HG03442 (cell line): Measurements from ENCODE around the gene POLR1E.
A peak's percentile ranks its signal among the peaks of the same experiment; 100 is the strongest.
"Not testable (repeated sequence)": the region's sequence is repeated elsewhere in the genome, so short reads cannot be mapped to it uniquely, and the experiment has no call there.

ENCODE experiments used
- ATAC-seq: cut with Tn5 transposase; IDR thresholded peaks from one replicate; pipeline ENCODE4 v1.9.1; 2021; ENCODE audit warnings: mild to moderate bottlenecking, moderate library complexity; ENCODE audit not compliant: unreplicated experiment

The POLR1E gene

DNA sequence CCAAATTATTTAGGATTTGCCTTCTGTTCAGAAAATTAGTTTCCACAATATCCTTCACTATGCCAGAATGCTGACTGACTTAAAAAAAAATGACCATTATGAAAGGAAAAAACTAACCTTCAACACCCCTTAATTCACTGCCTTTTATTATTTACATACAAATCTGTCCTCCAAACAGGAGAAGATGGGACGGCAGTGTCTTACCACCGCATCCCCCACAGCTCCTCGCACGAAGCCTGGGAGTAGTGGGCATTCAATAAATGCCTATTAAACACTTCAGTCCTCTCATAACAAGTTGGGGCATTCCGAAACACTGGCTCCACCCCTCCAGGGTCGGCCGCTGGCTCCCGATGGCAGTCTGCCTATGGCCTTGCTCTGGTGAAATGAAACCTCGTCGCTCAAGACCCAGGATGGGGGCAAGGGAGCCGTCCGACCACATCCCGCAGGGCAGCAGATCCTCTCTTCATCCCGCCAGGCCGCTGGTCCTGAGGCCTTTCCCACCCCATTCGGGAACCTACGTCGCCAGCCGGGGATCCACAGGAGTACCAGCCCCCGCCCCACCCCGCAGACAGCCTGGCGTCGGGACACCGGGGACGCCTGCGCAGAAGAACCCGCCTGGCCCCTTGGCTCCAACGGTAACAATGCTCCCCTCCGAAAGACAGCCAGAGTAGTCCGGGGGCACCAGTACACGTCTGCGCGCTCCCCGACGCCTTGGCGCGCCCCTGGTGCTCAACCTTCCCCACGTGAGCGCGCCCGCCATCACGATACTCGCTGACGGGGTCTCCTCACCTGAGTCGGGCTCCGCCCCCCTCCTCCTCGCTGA, 21.1 kb upstream of the POLR1E start:
- peak; percentile 35 for ATAC-seq

DNA sequence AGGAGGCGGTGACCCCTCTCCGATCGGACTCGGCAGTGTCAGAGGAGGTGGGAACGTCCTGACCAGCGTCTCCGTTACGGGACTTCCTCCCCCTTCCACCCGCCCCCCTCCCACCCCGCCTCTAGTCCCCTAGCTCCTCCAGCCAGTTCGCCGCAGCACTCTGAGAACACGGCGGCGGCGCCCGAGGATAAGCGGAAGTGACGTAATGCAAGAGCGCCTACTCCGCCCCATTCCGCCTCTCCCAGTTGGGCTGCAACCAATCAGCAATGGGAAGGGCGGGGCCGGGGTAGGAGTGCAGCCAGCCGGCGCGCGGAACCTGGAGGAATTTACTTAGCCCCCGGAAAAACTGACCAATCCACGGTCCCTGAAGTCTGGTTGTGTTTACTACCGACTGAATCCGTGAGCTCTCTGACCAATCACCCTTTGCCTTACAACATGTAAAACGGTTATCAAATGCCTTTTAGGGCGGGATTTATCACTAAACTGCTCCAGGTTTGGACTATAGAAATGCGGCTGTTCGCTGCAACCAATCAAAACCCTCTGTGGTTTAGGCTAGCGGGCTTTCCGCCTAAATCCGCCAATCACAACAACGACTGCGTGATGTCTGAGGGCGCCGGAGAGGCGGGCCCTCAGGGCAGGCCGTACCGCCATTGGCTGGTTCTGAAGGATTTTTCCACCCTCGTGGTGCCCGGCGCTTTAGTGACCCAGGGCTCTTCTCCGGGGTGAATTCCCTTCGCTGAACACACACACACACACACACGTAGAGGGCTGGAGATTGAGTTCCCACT, 20.3 kb upstream of the POLR1E start, which contains the start of gene ZBTB5:
Gene ZBTB5, minus strand, starts transcription at position 202 of the 788 bp plus-strand sequence. CDS start 22,899 bp downstream, outside the sequence.
- ATAC-seq = peak; percentile 75

DNA sequence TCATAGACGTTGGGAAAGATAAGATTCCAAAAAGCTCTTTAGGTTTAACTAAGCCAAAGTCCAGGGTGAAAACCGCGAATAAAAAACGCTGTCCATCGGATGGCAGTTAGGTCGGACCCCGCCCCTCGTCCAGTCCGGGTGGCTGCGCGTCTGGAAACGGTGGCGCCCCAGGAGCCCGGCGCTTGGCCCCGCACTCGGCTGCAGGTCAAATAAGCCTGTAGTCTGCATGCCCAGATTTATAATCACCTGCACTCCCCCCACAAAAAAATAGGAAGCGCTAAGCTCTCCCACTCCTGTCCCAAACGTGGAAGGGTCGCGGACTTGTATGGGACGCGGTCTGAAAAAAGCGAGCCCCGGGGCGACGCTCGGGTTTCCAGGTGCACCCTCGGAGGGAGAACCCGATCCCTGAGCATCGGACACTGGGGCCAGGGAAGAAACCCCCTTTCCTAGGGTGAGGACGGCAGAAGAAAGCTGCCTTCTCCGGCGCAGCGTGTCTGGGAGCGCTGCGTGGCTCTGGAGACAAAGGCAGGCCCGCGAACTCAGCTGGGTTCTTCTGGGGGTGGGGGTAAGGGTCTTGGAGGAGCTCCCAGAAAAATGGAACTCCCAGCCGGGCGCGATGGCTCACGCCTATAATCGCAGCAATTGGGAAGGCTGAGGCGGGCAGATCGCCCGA, 19.6 kb upstream of the POLR1E start:
- peak; percentile 1 for ATAC-seq

DNA sequence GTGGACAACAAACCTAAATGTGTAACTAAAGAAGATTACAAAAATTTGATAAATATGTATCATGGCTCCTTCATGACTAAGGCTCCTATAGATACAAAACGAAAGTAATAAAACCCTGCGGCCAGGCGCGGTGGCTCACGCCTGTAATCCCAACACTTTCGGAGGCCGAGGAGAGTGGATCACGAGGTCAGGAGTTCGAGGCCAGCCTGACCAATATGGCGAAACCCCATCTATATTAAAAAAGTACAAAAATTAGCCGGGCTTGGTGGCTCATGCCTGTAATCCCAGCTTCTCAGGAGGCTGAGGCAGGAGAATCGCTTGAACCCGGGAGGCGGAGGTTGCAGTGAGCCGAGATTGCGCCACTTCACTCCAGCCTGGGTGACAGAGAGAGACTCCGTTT, 18.2 kb upstream of the POLR1E start:
- ATAC-seq = not testable (repeated sequence)

DNA sequence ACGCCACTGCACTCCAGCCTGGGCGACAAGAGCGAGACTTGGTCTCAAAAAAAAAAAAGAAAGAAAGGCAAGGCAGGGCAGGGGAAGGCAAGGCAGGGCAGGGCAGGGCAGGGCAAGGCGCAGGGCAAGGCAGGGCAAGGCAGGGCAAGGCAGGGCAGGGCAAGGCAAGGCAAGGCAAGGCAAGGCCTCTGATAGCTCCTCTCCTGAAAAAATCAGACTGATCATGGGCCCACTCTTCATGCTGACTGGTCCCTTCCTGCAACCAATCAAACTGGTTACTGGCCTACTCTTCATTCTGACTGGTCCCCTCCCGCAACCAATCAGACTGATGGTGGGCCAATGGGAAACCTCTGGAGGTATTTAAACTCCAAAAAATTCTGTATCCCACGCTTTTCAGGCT, 17.1 kb upstream of the POLR1E start:
- ATAC-seq = no peak

DNA sequence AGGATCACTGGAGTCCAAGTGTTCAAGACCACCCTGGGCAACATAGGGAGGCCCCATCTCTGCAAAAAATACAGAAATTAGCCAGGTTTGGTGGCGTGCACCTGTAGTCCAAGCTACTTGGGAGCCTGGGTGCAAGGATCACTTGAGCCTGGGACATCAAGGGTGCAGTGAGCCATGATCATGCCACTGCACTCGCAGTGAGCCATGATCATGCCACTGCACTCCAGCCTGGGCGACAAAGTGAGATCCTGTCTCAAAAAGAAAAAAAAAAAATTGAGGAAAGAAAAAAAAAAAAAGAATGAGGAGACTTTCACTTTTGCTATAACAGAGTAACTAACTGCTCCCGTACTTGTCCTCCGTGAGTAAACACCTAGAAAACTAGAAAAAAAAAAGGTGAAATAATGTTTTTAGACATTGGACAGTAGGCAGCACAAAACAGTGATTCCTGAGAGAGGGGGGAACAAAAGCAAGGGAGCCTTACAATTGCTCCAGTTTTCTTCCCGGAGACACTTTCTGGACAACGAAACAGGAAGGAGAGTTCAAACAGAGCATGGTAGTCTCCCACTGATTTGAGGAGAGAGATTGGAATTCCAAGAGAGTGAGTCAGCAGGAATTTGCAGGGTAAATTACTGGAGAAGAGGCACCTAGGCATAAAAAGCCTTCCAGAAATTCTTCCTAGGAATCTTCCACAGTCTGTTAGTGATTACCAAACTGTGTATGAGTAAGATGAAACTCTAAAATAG, 13.6 kb upstream of the POLR1E start:
- ATAC-seq = no peak

DNA sequence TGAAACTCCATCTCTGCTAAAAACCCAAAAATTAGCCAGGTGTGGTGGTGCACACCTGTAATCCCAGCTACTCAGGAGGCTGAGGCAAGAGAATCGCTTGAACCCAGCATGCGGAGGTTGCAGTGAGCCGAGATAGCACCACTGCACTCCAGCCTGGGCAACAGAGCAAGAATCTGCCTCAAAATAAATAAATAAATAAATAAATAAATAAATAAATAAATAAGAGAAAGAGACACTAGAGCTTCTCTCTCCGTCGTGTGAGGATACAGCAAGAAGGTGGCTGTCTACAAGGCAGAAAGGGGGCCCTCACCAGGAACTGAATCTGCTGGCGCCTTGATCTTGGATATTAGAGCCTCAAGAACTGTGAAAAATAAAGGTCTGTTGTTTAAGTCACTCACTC, 11.8 kb upstream of the POLR1E start:
- ATAC-seq = not testable (repeated sequence)

DNA sequence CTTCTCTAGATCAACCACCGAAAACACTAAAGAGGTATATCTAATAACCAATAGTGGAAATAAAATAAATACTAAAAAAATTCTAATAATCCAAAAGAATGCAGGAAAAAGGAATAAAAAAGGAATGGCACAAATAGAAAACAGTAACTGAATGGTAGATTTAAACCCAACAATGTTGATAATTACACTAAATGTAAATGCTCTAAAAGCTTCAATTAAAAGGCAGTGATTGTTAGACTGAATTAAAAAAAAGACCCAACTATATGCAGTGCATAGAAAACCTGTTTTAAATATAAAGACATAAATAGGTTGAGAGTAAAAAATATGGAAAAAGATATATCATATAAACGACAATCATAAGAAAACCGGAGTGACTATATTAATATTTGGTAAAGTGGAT, 11.3 kb upstream of the POLR1E start:
- no peak for ATAC-seq

DNA sequence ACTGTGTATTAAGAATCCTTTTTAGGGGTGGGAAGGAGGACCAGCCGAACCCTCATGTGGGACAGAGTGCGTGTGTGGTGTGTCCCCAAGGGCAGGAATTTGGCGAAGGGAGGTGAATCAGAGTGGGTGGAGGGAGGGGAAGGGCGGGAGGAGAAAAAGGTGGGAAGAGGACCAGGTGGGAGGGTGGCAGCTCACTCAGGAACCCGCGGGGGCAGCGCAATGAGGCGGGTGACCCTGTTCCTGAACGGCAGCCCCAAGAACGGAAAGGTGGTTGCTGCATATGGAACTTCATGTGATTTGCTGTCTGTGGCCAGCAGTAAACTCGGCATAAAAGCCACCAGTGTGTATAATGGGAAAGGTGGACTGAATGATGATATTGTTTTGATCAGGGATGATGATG, 8.8 kb upstream of the POLR1E start:
- no peak for ATAC-seq

DNA sequence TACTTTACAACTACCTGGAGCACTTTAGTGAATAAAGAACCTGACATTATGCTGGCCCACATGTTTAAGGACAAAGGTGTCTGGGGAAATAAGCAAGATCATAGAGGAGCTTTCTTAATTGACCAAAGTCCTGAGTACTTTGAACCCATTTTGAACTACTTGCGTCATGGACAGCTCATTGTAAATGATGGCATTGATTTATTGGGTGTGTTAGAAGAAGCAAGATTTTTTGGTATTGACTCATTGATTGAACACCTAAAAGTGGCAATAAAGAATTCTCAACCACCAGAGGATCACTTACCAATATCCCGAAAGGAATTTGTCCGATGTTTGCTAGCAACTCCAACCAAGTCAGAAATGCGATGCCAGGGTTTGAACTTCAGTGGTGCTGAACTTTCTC, 8.3 kb upstream of the POLR1E start:
- not testable (repeated sequence) for ATAC-seq

DNA sequence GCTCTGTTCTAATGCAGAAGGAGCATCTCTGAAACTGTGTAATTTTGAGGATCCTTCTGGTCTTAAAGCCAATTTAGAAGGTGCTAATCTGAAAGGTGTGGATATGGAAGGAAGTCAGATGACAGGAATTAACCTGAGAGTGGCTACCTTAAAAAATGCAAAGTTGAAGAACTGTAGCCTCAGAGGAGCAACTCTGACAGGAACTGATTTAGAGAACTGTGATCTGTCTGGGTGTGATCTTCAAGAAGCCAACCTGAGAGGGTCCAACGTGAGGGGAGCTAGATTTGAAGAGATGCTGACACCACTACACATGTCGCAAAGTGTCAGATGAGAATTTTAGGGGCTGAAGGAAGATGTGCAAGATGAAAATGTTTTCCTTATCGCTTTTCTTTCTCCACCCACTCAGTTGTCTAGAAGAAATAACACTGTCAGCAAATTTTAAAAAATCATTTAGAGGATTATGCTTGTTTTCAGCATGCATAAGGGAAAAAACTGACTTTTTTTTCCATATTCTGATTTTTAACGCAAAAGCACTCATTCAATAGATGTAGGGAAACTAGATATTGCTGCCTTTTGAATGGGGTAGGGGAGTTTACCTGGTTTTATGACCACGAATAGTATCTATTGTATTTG, 7.6 kb upstream of the POLR1E start:
- ATAC-seq = not testable (repeated sequence)

DNA sequence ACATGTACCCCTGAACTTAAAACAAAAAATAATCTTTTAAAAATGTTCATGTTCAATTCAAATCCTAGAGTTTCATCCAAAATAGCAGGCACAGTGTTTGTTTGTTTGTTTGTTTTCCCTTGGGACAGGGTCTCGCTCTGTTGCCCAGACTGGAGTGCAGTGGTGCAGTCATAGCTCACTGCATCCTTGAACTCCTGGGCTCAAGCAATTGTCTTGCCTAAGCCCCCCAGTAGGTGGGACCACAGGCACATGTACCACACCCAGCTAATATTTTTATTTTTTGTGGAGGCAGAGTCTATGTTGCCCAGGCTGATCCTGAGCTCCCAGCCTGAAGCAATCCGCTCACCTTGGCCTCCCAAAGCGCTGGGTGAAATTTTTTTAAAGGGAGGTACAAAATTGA, 5.0 kb upstream of the POLR1E start:
- no peak for ATAC-seq

DNA sequence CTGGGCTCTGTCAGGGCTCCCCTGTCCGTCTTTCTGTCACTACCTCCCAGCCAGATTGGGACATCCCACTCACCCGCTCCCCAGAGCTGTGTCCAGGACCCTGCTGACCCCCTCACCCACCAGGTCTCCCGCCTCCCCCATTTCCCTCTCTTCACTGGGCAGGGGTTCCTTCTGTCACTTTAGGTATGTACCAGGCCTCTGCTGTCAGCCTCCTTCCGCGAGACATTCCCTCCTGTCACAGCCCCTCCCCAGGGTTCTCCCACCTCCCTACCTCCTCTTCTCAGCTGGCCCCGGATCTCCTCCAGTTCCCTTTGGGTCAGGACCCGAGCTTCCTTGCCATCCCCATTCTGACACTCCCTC, 488 bp downstream of the POLR1E start:
- ATAC-seq = no peak

DNA sequence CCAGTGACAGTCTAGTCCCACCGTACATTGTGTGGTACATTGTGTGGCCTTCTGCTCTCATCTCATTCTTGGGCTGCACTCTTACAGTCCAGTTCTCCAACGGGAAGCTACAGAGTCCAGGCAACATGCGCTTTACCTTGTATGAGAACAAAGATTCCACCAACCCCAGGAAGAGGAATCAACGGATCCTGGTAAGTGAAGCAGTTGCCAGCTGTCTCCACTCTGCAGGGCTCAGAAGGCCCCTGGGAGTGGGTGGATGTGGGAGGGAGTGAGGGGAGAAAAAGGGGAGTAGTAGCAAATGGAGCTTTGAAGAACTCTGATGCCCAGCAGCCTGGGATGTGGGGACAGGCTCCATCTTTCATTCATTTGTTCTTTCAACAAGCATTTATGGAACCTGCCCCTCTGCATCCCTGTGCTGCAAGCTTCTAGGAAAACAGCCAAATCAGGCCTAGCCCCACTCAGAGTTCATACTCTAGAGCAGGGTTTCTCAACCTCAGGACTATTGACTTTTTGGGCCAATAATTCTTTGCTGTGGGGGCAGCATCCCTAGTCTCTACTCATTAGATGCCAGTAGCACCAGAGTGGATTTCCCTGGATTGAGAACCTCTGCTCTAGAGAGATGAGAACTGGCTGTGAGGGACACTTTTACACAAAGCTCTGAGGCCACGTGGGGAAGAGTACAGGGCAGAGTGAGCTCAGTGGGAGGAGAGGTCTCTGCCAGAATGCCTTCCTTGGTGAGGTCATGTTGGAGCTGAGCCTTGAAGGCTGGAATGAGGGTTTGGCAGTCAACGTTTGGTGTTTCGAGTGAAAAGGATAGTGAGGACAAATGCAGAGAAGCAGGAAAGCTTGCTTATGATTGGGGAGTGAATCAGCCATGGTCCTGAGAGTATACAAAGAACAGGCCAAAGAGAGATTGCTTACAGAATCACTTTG, 1.1 kb downstream of the POLR1E start:
- ATAC-seq = no peak

DNA sequence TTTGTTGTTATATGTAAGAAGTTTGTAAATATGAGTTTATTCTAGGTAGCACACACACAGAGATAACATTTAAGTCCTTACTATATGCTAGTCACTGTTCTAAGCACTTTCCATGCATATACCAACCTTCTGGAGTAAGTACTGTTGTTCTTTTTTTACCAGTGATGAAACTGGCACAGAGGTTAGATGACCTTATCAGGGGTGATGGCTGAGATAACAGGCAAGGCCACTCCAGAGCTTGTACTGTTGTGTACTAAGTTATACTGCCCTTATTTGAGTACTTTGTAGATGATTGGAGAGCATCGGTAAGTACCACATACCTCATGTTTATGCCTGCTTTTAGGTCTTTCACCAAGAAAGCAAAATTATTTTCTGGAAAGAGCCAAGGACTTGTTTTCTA, 6.2 kb downstream of the POLR1E start:
- ATAC-seq = no peak

DNA sequence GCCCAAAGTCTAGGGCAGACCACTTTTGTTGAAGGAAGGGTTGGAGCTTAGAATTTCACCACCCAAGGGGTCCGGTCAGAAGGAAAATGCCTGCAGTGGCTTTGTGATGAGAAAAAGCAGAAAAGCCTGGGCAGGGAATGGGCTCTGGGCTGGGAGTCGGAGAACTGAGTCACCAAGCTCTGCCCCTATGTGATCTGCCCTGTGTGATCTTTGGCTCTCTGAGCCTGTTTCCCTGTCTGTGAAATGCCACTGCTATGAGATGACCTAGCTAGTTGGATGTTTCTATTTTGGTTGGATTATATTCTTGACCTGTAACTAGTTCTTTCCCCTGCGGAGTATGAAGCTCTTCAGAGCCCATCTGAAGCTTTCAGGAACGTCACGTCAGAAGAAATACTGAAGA, 9.8 kb downstream of the POLR1E start:
- ATAC-seq = no peak

DNA sequence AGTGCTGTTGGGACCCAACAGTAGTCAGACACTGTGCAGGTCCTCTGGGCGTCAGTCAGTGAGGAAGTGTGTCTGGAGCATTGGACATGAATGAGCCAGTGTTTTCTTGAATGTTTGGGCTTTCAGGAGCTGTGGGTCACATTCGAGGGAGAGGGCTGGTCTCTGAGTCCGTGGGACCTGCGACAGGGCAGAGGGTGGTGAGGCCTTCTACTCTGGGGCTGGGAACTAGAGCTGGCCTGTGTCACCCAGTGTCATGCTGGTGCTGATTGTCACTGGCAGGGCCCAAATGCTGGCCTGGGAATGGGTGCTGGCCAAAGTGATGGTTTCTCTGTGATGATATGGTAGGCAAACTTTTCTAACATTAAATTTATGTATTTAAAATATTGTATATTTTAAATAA, 10.3 kb downstream of the POLR1E start:
- no peak for ATAC-seq

DNA sequence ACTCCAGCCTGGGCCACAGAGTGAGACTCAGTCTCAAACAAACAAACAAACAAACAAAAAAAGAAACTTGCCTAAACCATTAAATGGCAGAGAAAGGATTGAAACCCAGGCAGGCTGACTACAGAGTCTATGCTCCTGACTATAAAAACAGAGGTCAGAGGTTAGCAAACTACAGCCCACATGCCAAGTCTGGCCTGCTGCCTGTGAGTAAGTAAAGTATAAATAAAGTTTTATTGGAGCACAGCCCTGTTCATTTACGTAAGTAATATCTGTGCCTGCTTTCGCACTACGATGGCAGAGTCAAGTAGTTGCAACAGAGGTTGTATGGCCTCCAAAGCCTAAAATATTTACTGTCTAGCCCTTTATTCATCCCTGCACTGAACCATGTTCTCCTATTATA, 11.6 kb downstream of the POLR1E start:
- ATAC-seq = no peak

DNA sequence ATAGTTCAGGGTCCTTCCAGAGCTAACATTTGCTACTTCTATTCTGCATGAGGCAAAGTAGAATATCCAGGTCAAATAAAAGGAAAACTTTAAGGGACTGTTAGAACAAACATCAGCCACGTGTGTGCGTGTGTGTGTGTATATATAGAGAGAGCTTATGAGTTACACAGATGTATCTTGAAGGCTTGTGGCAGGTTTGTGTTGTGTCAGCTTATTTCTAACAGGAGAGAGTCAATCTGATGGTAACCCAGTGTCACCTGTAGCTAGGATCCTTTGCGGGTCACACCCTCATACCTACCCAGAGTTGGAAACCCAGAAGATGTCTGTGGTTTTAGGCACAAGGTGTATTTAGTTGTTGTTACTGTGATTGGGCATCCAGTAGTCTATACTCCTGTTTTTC, 12.7 kb downstream of the POLR1E start:
- no peak for ATAC-seq
